T-helper 1 cell treated with Interleukin-12 subunit alpha and Interleukin-12 subunit beta and Interleukin-4 antibody, amounts not matched to agents 30 μg/mL and 1 μg/mL, for 36 hours (primary cell): ENCODE results near the gene AREL1.

Experiments used
- H3K27ac Mint-ChIP-seq: one replicate; pipeline ENCODE4 v1.8.0; 2021; ENCODE audit warnings: mild to moderate bottlenecking, mixed read lengths
- H3K27me3 Mint-ChIP-seq: one replicate; pipeline ENCODE4 v1.8.0; 2021; ENCODE audit warnings: low read depth, mixed read lengths
- H3K36me3 Mint-ChIP-seq: one replicate; pipeline ENCODE4 v1.8.0; 2021; ENCODE audit warnings: low read depth, mixed read lengths
- H3K4me1 Mint-ChIP-seq: one replicate; pipeline ENCODE4 v1.8.0; 2021; ENCODE audit warnings: low read depth, mixed read lengths
- H3K4me3 Mint-ChIP-seq: one replicate; pipeline ENCODE4 v1.8.0; 2021; ENCODE audit warnings: mild to moderate bottlenecking, moderate library complexity, mixed read lengths
- H3K9me3 Mint-ChIP-seq: one replicate; pipeline ENCODE4 v1.8.0; 2021; ENCODE audit warnings: mixed read lengths

The AREL1 gene

GRCh38 chr14:74660167-74660566, 52.7 kb downstream of the AREL1 start:
- Mint-ChIP-seq H3K9me3 (no peaks in the 10 kb centered on the region), H3K4me3 (no peak overlapping the region), H3K27me3 (no peaks in the 10 kb centered on the region), H3K27ac (no peak overlapping the region), H3K4me1 (no peaks in the 10 kb centered on the region), H3K36me3 (peaks cover 31% of the 10 kb centered on the region)

GRCh38 chr14:74658535-74659131, 54.2 kb downstream of the AREL1 start:
- Mint-ChIP-seq H3K4me1 (no peaks in the 10 kb centered on the region), H3K4me3 (no peak overlapping the region), H3K36me3 (peaks cover 22% of the 10 kb centered on the region), H3K27ac (no peak overlapping the region), H3K27me3 (no peaks in the 10 kb centered on the region), H3K9me3 (no peaks in the 10 kb centered on the region)

- no peak overlapping the region for H3K27ac Mint-ChIP-seq
- peaks cover 16% of the 10 kb centered on the region for H3K36me3 Mint-ChIP-seq
- H3K27me3 Mint-ChIP-seq = no peaks in the 10 kb centered on the region
- H3K4me1 Mint-ChIP-seq = no peaks in the 10 kb centered on the region
- H3K4me3 Mint-ChIP-seq = no peak overlapping the region
- H3K9me3 Mint-ChIP-seq = no peaks in the 10 kb centered on the region
These were observed 55.9 kb downstream of the AREL1 start for GRCh38 chr14:74656964-74657363.

GRCh38 chr14:74655599-74656395, 57.1 kb downstream of the AREL1 start:
- no peaks in the 10 kb centered on the region for H3K9me3 Mint-ChIP-seq
- no peak overlapping the region for H3K27ac Mint-ChIP-seq
- H3K27me3 Mint-ChIP-seq = no peaks in the 10 kb centered on the region
- H3K4me1 Mint-ChIP-seq = peaks cover 2% of the 10 kb centered on the region
- H3K4me3 Mint-ChIP-seq = no peak overlapping the region
- peaks cover 10% of the 10 kb centered on the region for H3K36me3 Mint-ChIP-seq

- no peak overlapping the region for H3K4me3 Mint-ChIP-seq
- H3K36me3 Mint-ChIP-seq = peaks cover 8% of the 10 kb centered on the region
- H3K4me1 Mint-ChIP-seq = peaks cover 2% of the 10 kb centered on the region
- H3K27ac Mint-ChIP-seq = no peak overlapping the region
- no peaks in the 10 kb centered on the region for H3K27me3 Mint-ChIP-seq
- no peaks in the 10 kb centered on the region for H3K9me3 Mint-ChIP-seq
These were observed 57.9 kb downstream of the AREL1 start for GRCh38 chr14:74654931-74655330.

- Mint-ChIP-seq H3K4me1 (peaks cover 2% of the 10 kb centered on the region), H3K9me3 (no peaks in the 10 kb centered on the region), H3K27ac (no peak overlapping the region), H3K36me3 (peaks cover 8% of the 10 kb centered on the region), H3K4me3 (no peak overlapping the region), H3K27me3 (no peaks in the 10 kb centered on the region)
These were observed 59.3 kb downstream of the AREL1 start for GRCh38 chr14:74653386-74654138.

GRCh38 chr14:74652541-74652940, 60.3 kb downstream of the AREL1 start:
- no peak overlapping the region for H3K27ac Mint-ChIP-seq
- no peak overlapping the region for H3K4me3 Mint-ChIP-seq
- no peaks in the 10 kb centered on the region for H3K9me3 Mint-ChIP-seq
- no peaks in the 10 kb centered on the region for H3K27me3 Mint-ChIP-seq
- peaks cover 2% of the 10 kb centered on the region for H3K4me1 Mint-ChIP-seq
- peaks cover 8% of the 10 kb centered on the region for H3K36me3 Mint-ChIP-seq

- Mint-ChIP-seq H3K36me3 (no peaks in the 10 kb centered on the region), H3K27me3 (no peaks in the 10 kb centered on the region), H3K9me3 (no peaks in the 10 kb centered on the region), H3K4me3 (no peak overlapping the region), H3K4me1 (peaks cover 2% of the 10 kb centered on the region), H3K27ac (no peak overlapping the region)
These were observed 61.8 kb downstream of the AREL1 start for GRCh38 chr14:74650927-74651686.

GRCh38 chr14:74649673-74650072, 63.2 kb downstream of the AREL1 start:
- Mint-ChIP-seq H3K36me3 (no peaks in the 10 kb centered on the region), H3K4me3 (no peak overlapping the region), H3K4me1 (peaks cover 2% of the 10 kb centered on the region), H3K27me3 (no peaks in the 10 kb centered on the region), H3K27ac (no peak overlapping the region), H3K9me3 (no peaks in the 10 kb centered on the region)

- no peaks in the 10 kb centered on the region for H3K36me3 Mint-ChIP-seq
These were observed 63.7 kb downstream of the AREL1 start for GRCh38 chr14:74649167-74649566.

GRCh38 chr14:74648601-74649000, 64.3 kb downstream of the AREL1 start:
- Mint-ChIP-seq H3K4me1 (peaks cover 2% of the 10 kb centered on the region), H3K36me3 (no peaks in the 10 kb centered on the region), H3K4me3 (no peak overlapping the region), H3K27ac (no peak overlapping the region), H3K27me3 (peaks cover under 1% of the 10 kb centered on the region), H3K9me3 (no peaks in the 10 kb centered on the region)

More at GRCh38 chr14:74649167-74649566, 63.7 kb downstream of the AREL1 start:
- Mint-ChIP-seq H3K9me3 (no peaks in the 10 kb centered on the region), H3K4me1 (peaks cover 2% of the 10 kb centered on the region), H3K27ac (no peak overlapping the region), H3K27me3 (no peaks in the 10 kb centered on the region), H3K4me3 (no peak overlapping the region)

- H3K27me3 Mint-ChIP-seq = peaks cover 7% of the 10 kb centered on the region
- no peaks in the 10 kb centered on the region for H3K36me3 Mint-ChIP-seq
- H3K4me3 Mint-ChIP-seq = no peak overlapping the region
- H3K9me3 Mint-ChIP-seq = no peaks in the 10 kb centered on the region
- peaks cover 2% of the 10 kb centered on the region for H3K4me1 Mint-ChIP-seq
- no peak overlapping the region for H3K27ac Mint-ChIP-seq
These were observed 65.0 kb downstream of the AREL1 start for GRCh38 chr14:74647678-74648461.

- peaks cover 7% of the 10 kb centered on the region for H3K27me3 Mint-ChIP-seq
- H3K4me1 Mint-ChIP-seq = peaks cover 2% of the 10 kb centered on the region
- no peak overlapping the region for H3K27ac Mint-ChIP-seq
- H3K4me3 Mint-ChIP-seq = no peak overlapping the region
- no peaks in the 10 kb centered on the region for H3K36me3 Mint-ChIP-seq
- no peaks in the 10 kb centered on the region for H3K9me3 Mint-ChIP-seq
These were observed 65.7 kb downstream of the AREL1 start for GRCh38 chr14:74647061-74647677.
